ENCODE data around the gene MINDY1.

MINDY1 gene

DNA sequence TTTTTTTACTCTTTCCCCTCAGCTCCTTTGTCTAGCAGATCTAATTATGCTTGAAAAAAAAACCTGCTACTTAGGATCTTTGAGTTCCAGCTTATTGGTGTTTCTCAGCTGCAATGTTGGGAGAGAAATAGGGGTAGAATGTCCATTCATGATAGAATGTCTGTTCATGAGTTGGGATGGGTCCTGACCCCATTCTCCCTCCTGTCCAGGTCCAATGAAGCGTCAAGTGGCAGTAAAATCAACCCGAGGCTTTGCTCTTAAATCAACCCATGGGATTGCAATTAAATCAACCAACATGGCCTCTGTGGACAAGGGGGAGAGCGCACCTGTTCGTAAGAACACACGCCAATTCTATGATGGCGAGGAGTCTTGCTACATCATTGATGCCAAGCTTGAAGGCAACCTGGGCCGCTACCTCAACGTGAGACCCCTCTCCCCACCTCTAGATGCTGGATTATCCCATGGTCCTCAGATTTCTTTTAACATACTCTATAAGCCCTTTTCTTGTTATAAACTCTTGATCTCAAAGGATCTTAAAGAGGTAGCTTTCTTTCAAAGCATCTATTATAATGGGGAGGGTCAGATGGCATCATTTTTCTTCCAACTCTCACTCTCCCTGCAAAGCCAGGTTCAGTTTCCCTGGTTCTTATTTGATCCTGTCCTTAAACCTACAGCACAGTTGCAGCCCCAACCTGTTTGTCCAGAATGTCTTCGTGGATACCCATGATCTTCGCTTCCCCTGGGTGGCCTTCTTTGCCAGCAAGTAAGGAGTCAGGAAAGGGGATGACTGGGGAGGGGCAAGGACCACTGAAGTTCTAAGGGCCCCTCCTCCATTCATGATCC is 43.2 kb downstream of the MINDY1 start:
- no peak for DNase-seq

DNA sequence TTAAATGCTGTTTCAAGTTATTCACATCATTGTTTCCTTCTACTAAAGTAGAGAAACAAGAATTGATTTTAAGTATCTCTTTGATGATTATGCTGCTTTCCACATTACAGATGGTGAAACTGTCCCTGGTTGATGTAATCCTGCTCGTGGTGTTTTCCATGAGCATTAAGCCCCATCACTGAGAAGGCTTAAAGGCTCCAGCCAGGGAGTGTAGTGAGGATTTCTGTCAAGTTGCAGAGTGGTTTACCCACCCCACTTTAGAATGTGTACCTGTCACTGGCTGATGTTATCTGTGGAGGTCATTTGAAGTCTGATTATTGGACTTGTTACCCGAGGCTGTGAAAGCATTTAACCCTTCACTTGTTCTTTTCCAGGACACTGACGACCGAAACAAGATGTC is 44.9 kb downstream of the MINDY1 start:
- no peak for DNase-seq

DNA sequence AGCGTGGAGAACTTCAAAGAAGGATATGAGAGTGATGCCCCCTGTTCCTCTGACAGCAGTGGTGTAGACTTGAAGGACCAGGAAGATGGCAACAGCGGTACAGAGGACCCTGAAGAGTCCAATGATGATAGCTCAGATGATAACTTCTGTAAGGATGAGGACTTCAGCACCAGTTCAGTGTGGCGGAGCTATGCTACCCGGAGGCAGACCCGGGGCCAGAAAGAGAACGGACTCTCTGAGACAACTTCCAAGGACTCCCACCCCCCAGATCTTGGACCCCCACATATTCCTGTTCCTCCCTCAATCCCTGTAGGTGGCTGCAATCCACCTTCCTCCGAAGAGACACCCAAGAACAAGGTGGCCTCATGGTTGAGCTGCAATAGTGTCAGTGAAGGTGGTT is 46.1 kb downstream of the MINDY1 start:
- DNase-seq, result no peak

GRCh38 chr1:150957666-150958065 is 49.0 kb downstream of the MINDY1 start:
- DNase-seq, result no peak

DNA sequence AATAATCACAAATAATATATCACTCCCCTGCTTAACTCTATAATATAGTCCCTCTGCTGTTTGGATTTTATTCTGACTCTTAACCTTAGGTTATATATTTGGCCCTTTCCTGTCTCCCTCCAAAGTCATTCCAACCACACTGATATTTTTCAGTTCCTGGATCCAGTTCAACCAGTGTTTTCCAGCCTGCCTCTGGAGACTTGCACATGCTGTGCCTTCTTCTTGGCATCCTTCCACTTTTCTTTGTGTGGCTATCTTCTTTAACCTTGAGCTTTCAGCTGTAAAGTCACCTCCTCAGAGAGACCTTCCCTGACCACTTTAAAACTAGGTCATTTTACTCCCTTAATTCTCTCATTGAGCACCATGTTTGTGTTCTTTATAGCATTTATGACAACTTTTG is 51.4 kb downstream of the MINDY1 start:
- DNase-seq, result no peak

- DNase-seq, result no peak
Measured at GRCh38 chr1:150954708-150955107, 52.0 kb downstream of the MINDY1 start.

Measured in activated naive CD4-positive, alpha-beta T cell (primary cell).